Measurements from ENCODE around the gene NAA40. TPM values are rescaled to one million over a fixed set of nuclear protein-coding genes. Genes with fewer than 3 reads are reported as not detected.

NAA40 gene
- total RNA-seq, 1 donor, result 16.4 TPM

DNA sequence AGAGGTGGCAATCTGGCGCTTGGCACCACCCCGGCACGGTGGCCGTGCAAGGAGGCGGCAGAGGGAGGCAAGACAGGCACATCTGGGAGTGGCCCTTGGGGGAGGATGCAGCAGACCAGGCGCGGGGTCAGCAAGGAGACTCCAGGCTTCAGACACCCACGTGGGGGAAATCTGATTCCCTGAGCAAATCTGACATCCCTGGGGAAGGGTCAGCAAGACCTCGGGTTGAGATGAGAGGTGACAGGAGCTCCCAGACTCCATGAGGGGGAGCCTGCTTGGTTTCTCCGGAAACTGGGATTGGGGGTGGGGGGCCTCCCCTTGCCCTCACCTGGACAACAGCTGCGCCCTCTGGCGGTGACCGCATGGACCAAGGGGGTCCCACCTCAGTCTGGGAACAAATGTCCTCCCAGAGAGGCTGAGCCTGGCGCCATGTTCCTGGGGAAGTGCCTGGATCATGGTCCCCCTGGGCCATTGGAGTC is 17.8 kb upstream of the NAA40 start:
- DNase-seq (ENCODE audit: low read depth), result no peak
- H3K4me3 ChIP-seq (ENCODE audit: low read depth, low read length), result no peak overlapping the region
- peak; percentile 59 for TF ChIP-seq CTCF (IDR thresholded peaks at IDR 0.05; ENCODE audit: insufficient read depth, low read depth, low read length)

DNA sequence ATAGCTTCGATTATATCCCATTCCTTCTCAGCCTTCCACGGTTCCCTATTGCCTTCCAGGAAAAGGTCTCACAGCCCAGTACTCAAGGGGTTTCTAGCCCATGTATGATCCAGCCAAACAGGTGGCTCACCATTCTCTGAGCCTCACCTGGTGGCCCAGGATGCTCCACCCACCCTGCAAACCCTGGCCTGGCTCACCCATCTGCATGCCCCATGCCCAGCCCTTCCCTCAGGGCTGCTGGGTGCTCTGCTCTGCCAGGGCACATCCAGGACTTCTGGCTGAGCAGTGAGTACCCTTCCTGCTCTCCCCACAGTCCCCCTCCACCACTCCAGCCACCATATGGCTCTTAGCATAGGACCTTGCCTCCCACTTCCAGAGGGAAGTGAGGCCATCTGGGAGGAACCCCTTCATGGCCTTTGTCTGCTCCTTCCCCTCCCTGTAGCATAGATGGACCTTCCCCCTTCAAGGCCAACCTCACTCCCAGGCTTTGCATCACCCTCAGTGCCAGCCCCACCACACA is 16.1 kb upstream of the NAA40 start:
- no peak for TF ChIP-seq CTCF (IDR thresholded peaks at IDR 0.05; ENCODE audit: insufficient read depth, low read depth, low read length)
- H3K4me3 ChIP-seq (ENCODE audit: low read depth, low read length), result no peak overlapping the region
- DNase-seq (ENCODE audit: low read depth), result no peak

DNA sequence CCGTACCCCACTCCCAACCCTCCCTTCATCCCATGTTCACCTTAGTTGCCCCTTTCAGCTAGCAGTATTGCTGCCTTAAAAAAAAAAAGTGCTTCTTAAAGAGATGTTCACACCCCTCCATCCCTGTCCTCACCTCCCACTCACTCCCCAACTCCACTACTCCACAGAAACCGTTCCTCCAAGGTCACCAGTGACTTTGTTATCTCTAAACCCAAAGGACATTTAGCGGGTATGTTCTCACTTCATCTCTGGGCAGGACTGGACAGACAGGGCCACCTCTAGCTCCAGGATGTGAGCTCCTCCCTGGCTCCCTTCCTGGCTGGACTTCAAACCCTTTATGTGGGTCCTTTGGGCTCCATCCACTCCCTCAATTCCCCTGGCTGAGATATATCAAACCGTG is 15.5 kb upstream of the NAA40 start:
- no peak for DNase-seq (ENCODE audit: low read depth)
- no peak for TF ChIP-seq CTCF (IDR thresholded peaks at IDR 0.05; ENCODE audit: insufficient read depth, low read depth, low read length)
- no peak overlapping the region for H3K4me3 ChIP-seq (ENCODE audit: low read depth, low read length)

GRCh38 chr11:63929616-63930015 is 9.2 kb upstream of the NAA40 start:
- TF ChIP-seq CTCF (IDR thresholded peaks at IDR 0.05; ENCODE audit: insufficient read depth, low read depth, low read length), result no peak
- no peak for DNase-seq (ENCODE audit: low read depth)
- no peak overlapping the region for H3K4me3 ChIP-seq (ENCODE audit: low read depth, low read length)

DNA sequence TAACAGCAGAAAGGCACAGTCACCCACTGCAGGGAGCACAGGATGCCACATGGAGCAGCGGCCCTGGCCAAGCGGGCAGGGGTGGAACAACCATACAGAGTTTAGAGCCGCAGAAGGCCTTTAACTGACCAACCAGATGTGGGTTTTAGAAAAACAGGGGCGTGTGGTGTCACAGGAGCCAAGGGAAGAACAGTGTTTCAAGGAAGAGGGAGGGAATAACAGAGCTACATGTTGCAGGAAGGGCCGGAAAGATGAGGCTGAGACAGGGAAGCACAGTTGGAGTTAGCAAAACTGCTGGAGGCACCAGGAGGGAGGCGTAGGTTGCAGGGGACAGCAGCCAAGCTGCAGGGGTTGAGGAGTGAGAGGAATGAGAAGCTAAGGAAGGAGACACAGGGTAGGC is 7.8 kb upstream of the NAA40 start:
- no peak overlapping the region for H3K4me3 ChIP-seq (ENCODE audit: low read depth, low read length)
- DNase-seq (ENCODE audit: low read depth), result peak; percentile 37
- TF ChIP-seq CTCF (IDR thresholded peaks at IDR 0.05; ENCODE audit: insufficient read depth, low read depth, low read length), result no peak

- DNase-seq (ENCODE audit: low read depth), result no peak
- no peak for TF ChIP-seq CTCF (IDR thresholded peaks at IDR 0.05; ENCODE audit: insufficient read depth, low read depth, low read length)
- no peak overlapping the region for H3K4me3 ChIP-seq (ENCODE audit: low read depth, low read length)
Observed at GRCh38 chr11:63931876-63932275, 6.9 kb upstream of the NAA40 start.

- DNase-seq (ENCODE audit: low read depth), result no peak
- no peak for TF ChIP-seq CTCF (IDR thresholded peaks at IDR 0.05; ENCODE audit: insufficient read depth, low read depth, low read length)
- H3K4me3 ChIP-seq (ENCODE audit: low read depth, low read length), result no peak overlapping the region
Observed at GRCh38 chr11:63933459-63933858, 5.3 kb upstream of the NAA40 start.
